Heart right ventricle (tissue), 16 donors: ENCODE results near the gene ADAMTS8. TPM values are rescaled to one million over a fixed set of nuclear protein-coding genes. Genes with fewer than 3 reads are reported as not detected.
A peak's percentile ranks its signal among the peaks of the same experiment; 100 is the strongest.

Source experiments
- ATAC-seq, 8 donors: fragments of 200-7000 bp; cut with Tn5 transposase; one replicate each; pipeline ENCODE4 v1.9.1; 2020; ENCODE audit warnings: mild to moderate bottlenecking in 8 of 8, moderate library complexity in 8 of 8, moderate number of reproducible peaks in 1 of 8
- DNase-seq, 2 donors: peaks; one replicate each; pipeline ENCODE4 v3.0.0-alpha.2; 2020
- H3K27ac ChIP-seq, 10 donors: fragments of 200-600 bp; sonication (generic) in 2 of 10; one replicate each; pipeline versions ENCODE4 v1.5.0 to v1.8.0; 2020 to 2022; ENCODE audit warnings: mild to moderate bottlenecking in 3 of 10
- H3K27me3 ChIP-seq, 7 donors: fragments of 200-600 bp; one replicate each; pipeline ENCODE4 v1.8.0; 2021 to 2022; ENCODE audit warnings: mild to moderate bottlenecking in 2 of 7
- H3K36me3 ChIP-seq, 9 donors: fragments of 200-600 bp; sonication (generic) in 1 of 9; one replicate each; pipeline versions ENCODE4 v1.5.0 to v1.8.0; 2020 to 2022; ENCODE audit warnings: mild to moderate bottlenecking in 2 of 9
- H3K4me1 ChIP-seq, 9 donors: fragments of 200-600 bp; sonication (generic) in 1 of 9; one replicate each; pipeline versions ENCODE4 v1.5.0 to v1.8.0; 2020 to 2022; ENCODE audit warnings: mild to moderate bottlenecking in 4 of 9
- H3K4me3 ChIP-seq, 10 donors: fragments of 200-600 bp; sonication (generic) in 2 of 10; one replicate each; pipeline versions ENCODE4 v1.5.0 to v1.8.0; 2020 to 2022; ENCODE audit warnings: mild to moderate bottlenecking in 7 of 10, moderate library complexity in 2 of 10
- H3K9me3 ChIP-seq, 11 donors: fragments of 200-600 bp in 10 of 11; sonication (generic) in 2 of 11; one replicate each; pipeline versions ENCODE4 v1.5.0 to v1.8.0; 2013 to 2022; ENCODE audit warnings: mild to moderate bottlenecking in 2 of 11, control low read depth in 1 of 11, moderate library complexity in 1 of 11
- WGBS, 2 donors: extraction: QIAGEN DNeasy Blood & Tissue Kit; methylation state at CpG; one replicate each; pipeline ENCODE4 v1.1.7; 2013; ENCODE audit warnings: inconsistent platforms in 1 of 2; 5-methylcytosine and 5-hydroxymethylcytosine counted together
- intact Hi-C, 10 donors: fragments of 100-400 bp; cut with DNase I; formaldehyde crosslinking; loops; one replicate each; pipeline versions ENCODE4 v1.11.1 to v1.14.2; 2022
- polyA plus RNA-seq, 2 donors: library from polyadenylated mRNA; stranded (reverse); fragments of 200-250 nt; gene quantifications; one replicate each; pipeline ENCODE4 v1.2.3, GENCODE V29; 2013
- total RNA-seq, 10 donors: library from RNA; stranded (reverse); fragmentation: NEBNext Ultra II Directional in 3 of 10; extraction: Animal tissue kit (Norgen Biotek cat#: 25700) in 3 of 10; gene quantifications; one replicate each; pipeline versions ENCODE4 v1.2.1 to v1.2.4, GENCODE V29; 2021 to 2023
- TF ChIP-seq, protein P1 (sequence below), 9 donors: fragments of 200-600 bp; sonication (generic) in 2 of 9; IDR thresholded peaks; one replicate each; pipeline versions ENCODE4 v1.5.0 to v1.8.0; 2021 to 2022; ENCODE audit warnings: antibody characterized with exemption in 9 of 9, mild to moderate bottlenecking in 5 of 9, moderate library complexity in 1 of 9
- donor health status: Arrhythmogenic right ventricular cardiomyopathy.
- donor health status: ischemic (EF 13 %, LVEDD 7.1; RV severe dilation, severe dysfunction).
- donor health status: healthy with polysubstance abuse.
- donor health status: DM: no; HTN: yes; CAD: no.
- donor health status: DM: no; HTN: no; CAD: no.
- donor health status: ischemic (EF 25% LVEDD 6.9; RV normal size, moderate dysfunction).
- donor health status: ischemic (EF 25% LVEDD 5.7; RV mildly dilated, moderate dysfunction).
- donor health status: healthy.
- donor health status: DM: yes; HTN: yes; CAD: no.
- donor health status: Ischemic cardiomyopathy.
- donor health status: ischemic (EF 35%, LVEDD 5.7; RV mildly dilated, moderate dysfunction).
- donor health status: nonischemic (EF 11% LVEDD 7.7; RV severe dilation, severe dysfunction).
- donor health status: DM: yes; HTN: yes; CAD: no.
- donor health status: PGD.
- donor health status: ischemic (EF 29% LVEDD 5.4; RV normal size, mild dysfunction).
- donor health status: nonischemic (EF 23%, LVEDD 6.1; RV moderate dilation, normal function).

The ADAMTS8 gene
- total and polyA plus RNA-seq, 12 donors = 0.28 to 2.6 (median 1.1) TPM

GRCh38 chr11:130431801-130432200 lies 3.4 kb upstream of the ADAMTS8 start:
- WGBS, 2 donors = 44 to 49% methylated on average over 3 of the region's 3 CpGs
- no peaks in the 10 kb centered on the region for H3K9me3 ChIP-seq
- peaks cover 0 to 40% (median 22%) of the 10 kb centered on the region in 7 donors for H3K27me3 ChIP-seq
- peaks cover 5 to 32% (median 24%) of the 10 kb centered on the region in 9 donors for H3K4me1 ChIP-seq
- ATAC-seq = no peak
- H3K4me3 ChIP-seq = no peak overlapping the region
- no peaks in the 10 kb centered on the region for H3K36me3 ChIP-seq
- intact Hi-C loops = loop anchor here in 7 of 10 donors (2.0 to 10.0 kb wide), 6 partner anchors 219 to 463 kb away; no protein-coding TSS in a partner anchor
- no peak for DNase-seq
- no peak overlapping the region for H3K27ac ChIP-seq
- TF ChIP-seq, protein P1, sequence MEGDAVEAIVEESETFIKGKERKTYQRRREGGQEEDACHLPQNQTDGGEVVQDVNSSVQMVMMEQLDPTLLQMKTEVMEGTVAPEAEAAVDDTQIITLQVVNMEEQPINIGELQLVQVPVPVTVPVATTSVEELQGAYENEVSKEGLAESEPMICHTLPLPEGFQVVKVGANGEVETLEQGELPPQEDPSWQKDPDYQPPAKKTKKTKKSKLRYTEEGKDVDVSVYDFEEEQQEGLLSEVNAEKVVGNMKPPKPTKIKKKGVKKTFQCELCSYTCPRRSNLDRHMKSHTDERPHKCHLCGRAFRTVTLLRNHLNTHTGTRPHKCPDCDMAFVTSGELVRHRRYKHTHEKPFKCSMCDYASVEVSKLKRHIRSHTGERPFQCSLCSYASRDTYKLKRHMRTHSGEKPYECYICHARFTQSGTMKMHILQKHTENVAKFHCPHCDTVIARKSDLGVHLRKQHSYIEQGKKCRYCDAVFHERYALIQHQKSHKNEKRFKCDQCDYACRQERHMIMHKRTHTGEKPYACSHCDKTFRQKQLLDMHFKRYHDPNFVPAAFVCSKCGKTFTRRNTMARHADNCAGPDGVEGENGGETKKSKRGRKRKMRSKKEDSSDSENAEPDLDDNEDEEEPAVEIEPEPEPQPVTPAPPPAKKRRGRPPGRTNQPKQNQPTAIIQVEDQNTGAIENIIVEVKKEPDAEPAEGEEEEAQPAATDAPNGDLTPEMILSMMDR (IDR thresholded peaks at IDR 0.05) = no peak

GRCh38 chr11:130431331-130431773 lies 2.9 kb upstream of the ADAMTS8 start:
- Histone ChIP-seq H3K4me1 (peaks cover 5 to 36% (median 28%) of the 10 kb centered on the region in 9 donors), H3K36me3 (no peaks in the 10 kb centered on the region), H3K9me3 (no peaks in the 10 kb centered on the region), H3K27ac (no peak overlapping the region), H3K4me3 (no peak overlapping the region), H3K27me3 (peaks cover 0 to 45% (median 26%) of the 10 kb centered on the region in 7 donors)
- TF ChIP-seq, protein P1 (IDR thresholded peaks at IDR 0.05) = peak; percentile 42 to 78 (median 67)
- ATAC-seq (peak in 7 of 8 donors; percentile 14 to 49 (median 40)), DNase-seq (peak; percentile 69 to 72)
- intact Hi-C loops = loop anchor here in 5 of 10 donors (2.0 to 10.0 kb wide), 4 partner anchors 219 to 463 kb away; no protein-coding TSS in a partner anchor
- WGBS, 2 donors = 15 to 21% methylated on average over 10 of the region's 10 CpGs

DNA sequence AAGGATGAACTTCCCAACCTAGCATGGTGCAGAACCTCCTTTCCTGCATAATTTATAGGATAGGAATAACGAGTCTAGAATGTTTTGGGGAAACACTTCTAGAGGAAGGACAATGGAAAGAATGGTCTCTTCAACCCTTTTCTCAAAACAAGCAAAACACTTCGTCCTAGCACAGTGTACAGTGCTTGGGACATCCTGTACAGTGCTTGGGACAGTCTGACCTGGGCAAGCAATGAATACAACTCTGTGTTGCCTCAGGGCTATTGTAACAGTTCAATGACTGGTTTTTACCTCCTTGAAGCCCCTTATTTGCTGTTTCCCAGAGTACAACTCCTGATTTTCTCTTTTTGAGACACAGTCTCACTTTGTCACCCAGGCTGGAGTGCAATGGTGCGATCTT lies 1.6 kb upstream of the ADAMTS8 start:
- Histone ChIP-seq H3K36me3 (no peaks in the 10 kb centered on the region), H3K27me3 (peaks cover 0 to 57% (median 26%) of the 10 kb centered on the region in 7 donors), H3K9me3 (no peaks in the 10 kb centered on the region), H3K27ac (no peak overlapping the region), H3K4me1 (peaks cover 5 to 24% (median 18%) of the 10 kb centered on the region in 9 donors), H3K4me3 (no peak overlapping the region)
- intact Hi-C loops = loop anchor here in 8 of 10 donors (1.0 to 10.0 kb wide), 7 partner anchors 215 to 465 kb away; no protein-coding TSS in a partner anchor
- TF ChIP-seq, protein P1 (IDR thresholded peaks at IDR 0.05) = no peak
- ATAC-seq (no peak), DNase-seq (no peak)
- 65 to 83% methylated on average over 3 of the region's 3 CpGs for WGBS, 2 donors

GRCh38 chr11:130429120-130429681 lies 792 bp upstream of the ADAMTS8 start:
- DNase-seq (no peak), ATAC-seq (no peak)
- H3K27ac ChIP-seq = no peak overlapping the region
- H3K36me3 ChIP-seq = no peaks in the 10 kb centered on the region
- 77 to 84% methylated on average over 2 of the region's 2 CpGs for WGBS, 2 donors
- TF ChIP-seq, protein P1 (IDR thresholded peaks at IDR 0.05) = no peak
- intact Hi-C loops = loop anchor here in 5 of 10 donors (2.0 to 10.0 kb wide), 3 partner anchors 214 to 217 kb away; no protein-coding TSS in a partner anchor
- peaks cover 5 to 24% (median 18%) of the 10 kb centered on the region in 9 donors for H3K4me1 ChIP-seq
- H3K27me3 ChIP-seq = peaks cover 0 to 65% (median 26%) of the 10 kb centered on the region in 7 donors
- H3K4me3 ChIP-seq = peak overlapping the region in 3 of 10 donors; percentile 50 to 54 (median 53)
- no peaks in the 10 kb centered on the region for H3K9me3 ChIP-seq
